H1 (cell line): Measurements from ENCODE around the gene ADCK2. TPM values are rescaled to one million over a fixed set of nuclear protein-coding genes. Genes with fewer than 3 reads are reported as not detected.

Source experiments
- CTCF ChIA-PET: fragments of 300-600 bp; sonication (Branson Sonifier 250); formaldehyde crosslinking; loops from one replicate; lab custom pipeline; 2021; ENCODE audit not compliant: partially characterized antibody; lab: Charles Lee
- POLR2A ChIA-PET: fragments of 300-600 bp; sonication (Branson Sonifier 250); formaldehyde crosslinking; loops from one replicate; lab custom pipeline; 2021; ENCODE audit warnings: inconsistent platforms; ENCODE audit not compliant: partially characterized antibody; lab: Charles Lee
- DNase-seq, 2 experiments: peaks; one replicate each; pipeline versions ENCODE4 v3.0.0 to v3.0.0-alpha.2; 2010 to 2022; ENCODE audit warnings: low spot score in 2 of 2, low read depth in 1 of 2, mixed read lengths in 1 of 2
- FAIRE-seq: peaks from 2 replicates; lab custom pipeline; 2011; peaks lifted over from hg19 to GRCh38; lab: Jason Lieb, UNC
- H2AFZ ChIP-seq: 2 replicates; pipeline ENCODE4 v1.8.1; 2012; ENCODE audit warnings: low read length, inconsistent platforms
- H2AK5ac ChIP-seq: 2 replicates; pipeline ENCODE4 v1.6.1; 2013; ENCODE audit warnings: low read depth, low read length
- H2BK120ac ChIP-seq: replicated peaks from 2 replicates; pipeline ENCODE3; 2013; ENCODE audit warnings: low read depth, low read length, inconsistent platforms
- H2BK12ac ChIP-seq: 2 replicates; pipeline ENCODE4 v1.6.1; 2013; ENCODE audit warnings: low read depth, low read length
- H2BK15ac ChIP-seq: 2 replicates; pipeline ENCODE4 v1.6.1; 2013; ENCODE audit warnings: low read length
- H2BK20ac ChIP-seq: 2 replicates; pipeline ENCODE4 v1.6.1; 2013; ENCODE audit warnings: low read length
- H2BK5ac ChIP-seq: 2 replicates; pipeline ENCODE4 v1.6.1; 2013; ENCODE audit warnings: low read depth, low read length
- H3K14ac ChIP-seq: 2 replicates; pipeline ENCODE4 v1.6.1; 2013; ENCODE audit warnings: inconsistent platforms; ENCODE audit not compliant: insufficient read length
- H3K18ac ChIP-seq: 2 replicates; pipeline ENCODE4 v1.6.1; 2013; ENCODE audit warnings: low read length; ENCODE audit errors: extremely low read depth
- H3K23ac ChIP-seq: 2 replicates; pipeline ENCODE4 v1.6.1; 2013; ENCODE audit warnings: inconsistent platforms; ENCODE audit not compliant: insufficient read length
- H3K23me2 ChIP-seq: 2 replicates; pipeline ENCODE4 v1.6.1; 2013; ENCODE audit warnings: low read depth, low read length
- H3K27ac ChIP-seq: 2 replicates; pipeline ENCODE4 v1.6.1; 2011; ENCODE audit warnings: low read depth, low read length, inconsistent platforms
- H3K27me3 ChIP-seq, 4 experiments: replicated peaks in 1 of 4; 1 replicate in 1 of 4; 2 replicates in 3 of 4; pipeline versions ENCODE4 v1.6.1 to v1.8.1; 2011 to 2013; ENCODE audit warnings: low read length in 3 of 4, mild to moderate bottlenecking in 3 of 4, inconsistent platforms in 2 of 4, mixed read lengths in 2 of 4, moderate library complexity in 1 of 4; ENCODE audit not compliant: control insufficient read depth in 3 of 4, insufficient read depth in 3 of 4; ENCODE audit errors: extremely low read depth in 1 of 4
- H3K36me3 ChIP-seq, 4 experiments: 2 replicates each; pipeline versions ENCODE4 v1.6.1 to v1.8.1; 2011 to 2013; ENCODE audit warnings: mild to moderate bottlenecking in 4 of 4, low read length in 3 of 4, moderate library complexity in 2 of 4, control low read depth in 1 of 4, inconsistent platforms in 1 of 4; ENCODE audit not compliant: insufficient read depth in 4 of 4, control insufficient read depth in 2 of 4
- H3K4ac ChIP-seq: replicated peaks from 2 replicates; pipeline ENCODE3; 2013; ENCODE audit warnings: low read length, low read depth, mixed read lengths, inconsistent platforms; ENCODE audit not compliant: insufficient read length
- H3K4me1 ChIP-seq, 4 experiments: replicated peaks in 1 of 4; 1 replicate in 1 of 4; 2 replicates in 3 of 4; pipeline versions ENCODE4 v1.6.1 to v1.8.1; 2011 to 2013; ENCODE audit warnings: low read length in 3 of 4, inconsistent platforms in 2 of 4, mixed read lengths in 1 of 4; ENCODE audit not compliant: insufficient read depth in 4 of 4, control insufficient read depth in 3 of 4
- H3K4me2 ChIP-seq, 2 experiments: 2 replicates each; pipeline versions ENCODE4 v1.6.1 to v1.8.1; 2011 to 2013; ENCODE audit warnings: low read depth in 2 of 2, low read length in 2 of 2, control low read depth in 1 of 2, inconsistent platforms in 1 of 2, mild to moderate bottlenecking in 1 of 2; ENCODE audit not compliant: insufficient read depth in 1 of 2
- H3K4me3 ChIP-seq, 4 experiments: fragments of 200-600, 300-600 bp in 1 of 4; sonication (generic), shearing (Covaris generic), sonication (Bioruptor Twin) in 1 of 4; 2 replicates each; pipeline versions ENCODE4 v1.5.1 to v1.8.1; 2011 to 2016; ENCODE audit warnings: low read length in 4 of 4, low read depth in 3 of 4, control low read depth in 2 of 4, inconsistent platforms in 2 of 4, mild to moderate bottlenecking in 2 of 4, mixed read lengths in 1 of 4, moderate library complexity in 1 of 4; ENCODE audit not compliant: insufficient read depth in 2 of 4; ENCODE audit errors: extremely low read depth in 1 of 4
- H3K56ac ChIP-seq: replicated peaks from 2 replicates; pipeline ENCODE3; 2013; ENCODE audit warnings: low read depth, mild to moderate bottlenecking, mixed read lengths, low read length, inconsistent platforms; ENCODE audit not compliant: insufficient read length
- H3K79me1 ChIP-seq: 2 replicates; pipeline ENCODE4 v1.6.1; 2013; ENCODE audit warnings: low read depth, low read length, control low read depth
- H3K79me2 ChIP-seq, 2 experiments: 2 replicates each; pipeline versions ENCODE4 v1.6.1 to v1.8.1; 2012 to 2013; ENCODE audit warnings: low read length in 2 of 2, mild to moderate bottlenecking in 2 of 2, inconsistent platforms in 1 of 2; ENCODE audit not compliant: insufficient read depth in 2 of 2, control insufficient read depth in 1 of 2
- H3K9ac ChIP-seq, 4 experiments: replicated peaks in 1 of 4; 1 replicate in 1 of 4; 2 replicates in 3 of 4; pipeline versions ENCODE4 v1.6.1 to v1.8.1; 2011 to 2013; ENCODE audit warnings: low read depth in 3 of 4, low read length in 3 of 4, control low read depth in 2 of 4, mild to moderate bottlenecking in 2 of 4, moderate library complexity in 2 of 4, inconsistent platforms in 1 of 4; ENCODE audit errors: extremely low read depth in 1 of 4
- H3K9me3 ChIP-seq, 2 experiments: 2 replicates each; pipeline versions ENCODE4 v1.6.1 to v1.8.1; 2012 to 2013; ENCODE audit warnings: mild to moderate bottlenecking in 2 of 2, moderate library complexity in 2 of 2, control low read depth in 1 of 2, inconsistent platforms in 1 of 2, low read depth in 1 of 2, low read length in 1 of 2, mixed read lengths in 1 of 2; ENCODE audit not compliant: insufficient read depth in 2 of 2
- H4K20me1 ChIP-seq, 2 experiments: replicated peaks in 1 of 2; 2 replicates each; pipeline versions ENCODE3 to v1.8.1; 2011 to 2013; ENCODE audit warnings: inconsistent platforms in 2 of 2, low read length in 2 of 2, mild to moderate bottlenecking in 1 of 2; ENCODE audit not compliant: insufficient read depth in 2 of 2, control insufficient read depth in 1 of 2
- H4K5ac ChIP-seq: 2 replicates; pipeline ENCODE4 v1.6.1; 2013; ENCODE audit warnings: low read length, low read depth, mixed read lengths, inconsistent platforms; ENCODE audit not compliant: insufficient read length
- H4K8ac ChIP-seq: 2 replicates; pipeline ENCODE4 v1.8.0; 2013; ENCODE audit warnings: mild to moderate bottlenecking, moderate library complexity, low read length, inconsistent platforms; ENCODE audit not compliant: insufficient read depth; ENCODE audit errors: extremely low read depth
- H4K91ac ChIP-seq: replicated peaks from 2 replicates; pipeline ENCODE3; 2013; ENCODE audit warnings: low read length, mixed read lengths, inconsistent platforms; ENCODE audit not compliant: insufficient read length
- CTCF ChIP-seq, 3 experiments: IDR thresholded peaks; 1 replicate in 2 of 3; 2 replicates in 1 of 3; pipeline versions ENCODE4 v1.5.1 to v1.6.1; 2011; ENCODE audit warnings: low read length in 3 of 3, mild to moderate bottlenecking in 3 of 3, inconsistent platforms in 2 of 3, low read depth in 1 of 3, moderate library complexity in 1 of 3; ENCODE audit not compliant: insufficient read depth in 1 of 3; ENCODE audit errors: control extremely low read depth in 1 of 3
- EZH2 ChIP-seq: fragments of 200-600 bp; sonication (generic); IDR thresholded peaks from 2 replicates; pipeline ENCODE4 v1.7.1; 2012; ENCODE audit warnings: low read depth, mild to moderate bottlenecking, moderate library complexity, low read length, inconsistent platforms; ENCODE audit not compliant: severe bottlenecking
- HDAC2 ChIP-seq, 2 experiments: fragments of 300-600 bp in 1 of 2; sonication (generic) in 1 of 2; IDR thresholded peaks; 2 replicates each; pipeline ENCODE4 v1.6.1; 2011 to 2012; ENCODE audit warnings: low read depth in 2 of 2, low read length in 2 of 2, mild to moderate bottlenecking in 2 of 2, moderate library complexity in 2 of 2, borderline replicate concordance in 1 of 2, inconsistent platforms in 1 of 2
- HDAC6 ChIP-seq: IDR thresholded peaks from one replicate; pipeline ENCODE4 v1.7.1; 2012; ENCODE audit warnings: low read depth, mild to moderate bottlenecking, inconsistent platforms, low read length, moderate library complexity
- RAD21 ChIP-seq, 2 experiments: IDR thresholded peaks in 1 of 2; conservative IDR thresholded peaks in 1 of 2; 2 replicates each; pipeline ENCODE4 v1.6.1; 2011; ENCODE audit warnings: low read depth in 2 of 2, low read length in 2 of 2, improper control_type of control experiment in 1 of 2, inconsistent platforms in 1 of 2, mild to moderate bottlenecking in 1 of 2, moderate library complexity in 1 of 2
- SIRT6 ChIP-seq: IDR thresholded peaks from one replicate; pipeline ENCODE4 v1.7.1; 2012; ENCODE audit warnings: low read length, inconsistent platforms
- SUZ12 ChIP-seq: fragments of 200-600 bp; sonication (generic); IDR thresholded peaks from 2 replicates; pipeline ENCODE4 v1.6.1; 2012; ENCODE audit warnings: mild to moderate bottlenecking, inconsistent platforms, low read length, moderate library complexity, mixed read lengths
- YY1 ChIP-seq: IDR thresholded peaks from 2 replicates; pipeline ENCODE4 v1.6.1; 2011; ENCODE audit warnings: low read depth, mild to moderate bottlenecking, low read length
- WGBS, 2 experiments: shearing (Covaris generic) in 1 of 2; methylation state at CpG; one replicate each; pipeline versions ENCODE4 v1.1.6 to v1.1.7; 2013 to 2015; ENCODE audit warnings: low lambda C conversion rate in 2 of 2, mixed read lengths in 2 of 2, inconsistent platforms in 1 of 2, low coverage in 1 of 2, missing lambda C conversion rate in 1 of 2; ENCODE audit not compliant: insufficient replicate concordance in 2 of 2, insufficient coverage in 1 of 2, insufficient read length in 1 of 2; ENCODE audit errors: extremely low coverage in 1 of 2, missing lambda C conversion rate in 1 of 2; 5-methylcytosine and 5-hydroxymethylcytosine counted together
- polyA plus RNA-seq, 7 experiments: library from polyadenylated mRNA; depleted of rRNA in 3 of 7; stranded (reverse) in 5 of 7; unstranded in 2 of 7; fragments of >200 nt in 5 of 7; fragments of 200-250 nt in 2 of 7; gene quantifications; 1 replicate in 5 of 7; 2 replicates in 1 of 7; 4 replicates in 1 of 7; pipeline versions ENCODE4 v1.2.1 to v1.2.3, GENCODE V29; 2011 to 2013; ENCODE audit warnings: missing spikeins in 2 of 7, mixed read lengths in 2 of 7
- total RNA-seq: library from RNA; stranded (reverse); fragmentation: NEBNext Ultra II Directional; extraction: Animal tissue kit (Norgen Biotek cat#: 25700); gene quantifications from 2 replicates; pipeline ENCODE4 v1.2.1, GENCODE V29; 2021

ADCK2 gene
- total and polyA plus RNA-seq, 2 of the 8 experiments (the other 6 are each of a cell fraction or from before 2014, with no cell fraction given) = 6.9 to 11.7 TPM

- Histone ChIP-seq H3K27me3 (peaks cover 0 to 18% (median 10%) of the 10 kb centered on the region in 4 experiments; a peak in 5 of 7 replicates), H2BK20ac (no peak overlapping the region), H3K18ac (no peak overlapping the region), H3K4me2 (no peak overlapping the region), H3K9me3 (no peaks in the 10 kb centered on the region), H2BK120ac (no peak overlapping the region), H3K79me1 (no peaks in the 10 kb centered on the region), H3K4me3 (no peak overlapping the region), H3K4ac (no peak overlapping the region), H3K36me3 (no peaks in the 10 kb centered on the region), H4K91ac (no peak overlapping the region), H2AFZ (no peak overlapping the region), H3K23me2 (peaks cover 5% of the 10 kb centered on the region; the same call in 1 of the 2 replicates), H4K20me1 (no peaks in the 10 kb centered on the region), H3K9ac (no peak overlapping the region), H2AK5ac (no peak overlapping the region), H3K14ac (no peak overlapping the region), H3K27ac (no peak overlapping the region), H2BK15ac (0 out of 2 replicates have a peak overlapping the region, but pooled peaks have one; percentile 29), H3K4me1 (peaks cover 0 to 12% (median 10%) of the 10 kb centered on the region in 4 experiments; a peak in 6 of 7 replicates), H2BK5ac (no peak overlapping the region), H4K5ac (no peak overlapping the region), H3K56ac (no peak overlapping the region), H3K79me2 (no peaks in the 10 kb centered on the region), H2BK12ac (0 out of 2 replicates have a peak overlapping the region, but pooled peaks have one; percentile 9), H4K8ac (no peak overlapping the region), H3K23ac (no peak overlapping the region)
- DNase-seq (peak in 1 of 2 experiments; percentile 91), FAIRE-seq (peak; percentile 89)
- ChIA-PET CTCF (interaction anchor here (0.6 to 19.9 kb wide), 25 partner anchors 9 to 195 kb away, joined by 3 to 322 read pairs (median 5); no protein-coding TSS in a partner anchor), POLR2A (interaction anchor here (1.0 kb wide), 1 partner anchor 20 kb away, joined by 5 read pairs; no protein-coding TSS in a partner anchor)
- TF ChIP-seq SIRT6 = no peak
- TF ChIP-seq HDAC2 (IDR thresholded peaks at IDR 0.05; ENCODE audit: borderline replicate concordance in 1 of 2, low read depth in 2 of 2, low read length in 2 of 2) = no peak
- TF ChIP-seq YY1 = 0 out of 2 replicates have a peak, but pooled peaks have one; percentile 23
- TF ChIP-seq RAD21 (IDR thresholded peaks at IDR 0.05 in 1 of 2, conservative IDR thresholded peaks at IDR 0.05 in 1 of 2; ENCODE audit: low read depth in 2 of 2, low read length in 2 of 2) = peak; percentile 41 to 63
- no peak for TF ChIP-seq EZH2
- peak; percentile 76 to 92 (median 91) for TF ChIP-seq CTCF (IDR thresholded peaks at IDR 0.05; ENCODE audit: control extremely low read depth in 1 of 3, insufficient read depth in 1 of 3, low read depth in 1 of 3, low read length in 3 of 3)
- TF ChIP-seq HDAC6 = no peak
- TF ChIP-seq SUZ12 = no peak
- WGBS, 2 experiments = 85% methylated on average over 8 of the region's 8 CpGs; no CpG with 5 or more reads in 1 of the 2 experiments
These were observed 27.4 kb upstream of the ADCK2 start for GRCh38 chr7:140645166-140645900.
